OCI-LY3 (cell line): ENCODE results near the gene POFUT1.

ENCODE experiments used
- CTCF ChIP-seq: fragments of 200-600, 300-600 bp; sonication (generic); IDR thresholded peaks from 2 replicates; pipeline ENCODE4 v1.5.1; 2014; ENCODE audit warnings: antibody characterized with exemption, low read length, low read depth
- EZH2phosphoT487 ChIP-seq: fragments of 200-600 bp; shearing (Covaris generic); IDR thresholded peaks from 2 replicates; pipeline ENCODE4 v1.6.1; 2018; ENCODE audit warnings: antibody characterized with exemption, mixed run types, low read depth

- TF ChIP-seq CTCF (no peak), EZH2phosphoT487 (no peak)
Measured at GRCh38 chr20:32189691-32190615, 17.7 kb upstream of the POFUT1 start.
